ENCODE results near the gene CUEDC2.

The CUEDC2 gene

GRCh38 chr10:102392306-102392705, 40.1 kb downstream of the CUEDC2 start:
- DNase-seq (ENCODE audit: low read depth in 2 of 2), result no peak
- no peak overlapping the region for H3K4me3 ChIP-seq (replicated peaks in 1 of 2; ENCODE audit: low read depth in 2 of 2, low read length in 2 of 2)
- no peak for TF ChIP-seq CTCF (IDR thresholded peaks at IDR 0.05; ENCODE audit: low read depth, low read length)

GRCh38 chr10:102389894-102390293, 42.5 kb downstream of the CUEDC2 start:
- no peak overlapping the region for H3K4me3 ChIP-seq (replicated peaks in 1 of 2; ENCODE audit: low read depth in 2 of 2, low read length in 2 of 2)
- TF ChIP-seq CTCF (IDR thresholded peaks at IDR 0.05; ENCODE audit: low read depth, low read length), result no peak
- no peak for DNase-seq (ENCODE audit: low read depth in 2 of 2)

GRCh38 chr10:102384606-102385429, 47.6 kb downstream of the CUEDC2 start:
- H3K4me3 ChIP-seq (replicated peaks in 1 of 2; ENCODE audit: low read depth in 2 of 2, low read length in 2 of 2), result no peak overlapping the region
- peak; percentile 49 to 83 for DNase-seq (ENCODE audit: low read depth in 2 of 2)
- no peak for TF ChIP-seq CTCF (IDR thresholded peaks at IDR 0.05; ENCODE audit: low read depth, low read length)

GRCh38 chr10:102384053-102384452, 48.3 kb downstream of the CUEDC2 start:
- no peak overlapping the region for H3K4me3 ChIP-seq (replicated peaks in 1 of 2; ENCODE audit: low read depth in 2 of 2, low read length in 2 of 2)
- TF ChIP-seq CTCF (IDR thresholded peaks at IDR 0.05; ENCODE audit: low read depth, low read length), result peak; percentile 22
- peak; percentile 28 to 34 for DNase-seq (ENCODE audit: low read depth in 2 of 2)

GRCh38 chr10:102382871-102383270, 49.5 kb downstream of the CUEDC2 start:
- no peak for TF ChIP-seq CTCF (IDR thresholded peaks at IDR 0.05; ENCODE audit: low read depth, low read length)
- DNase-seq (ENCODE audit: low read depth in 2 of 2), result no peak
- H3K4me3 ChIP-seq (replicated peaks in 1 of 2; ENCODE audit: low read depth in 2 of 2, low read length in 2 of 2), result no peak overlapping the region

GRCh38 chr10:102381983-102382382, 50.4 kb downstream of the CUEDC2 start:
- no peak for TF ChIP-seq CTCF (IDR thresholded peaks at IDR 0.05; ENCODE audit: low read depth, low read length)
- DNase-seq (ENCODE audit: low read depth in 2 of 2), result no peak
- no peak overlapping the region for H3K4me3 ChIP-seq (replicated peaks in 1 of 2; ENCODE audit: low read depth in 2 of 2, low read length in 2 of 2)

Measured in cardiac fibroblast (primary cell).